Right renal pelvis (tissue), 4 donors: Measurements from ENCODE around the gene PPP6R3. TPM values are rescaled to one million over a fixed set of nuclear protein-coding genes. Genes with fewer than 3 reads are reported as not detected.

Experiments
- DNase-seq, 4 donors: peaks; one replicate each; pipeline ENCODE4 v3.0.0-alpha.2; 2013; ENCODE audit warnings: low read depth in 4 of 4, low spot score in 3 of 4, missing footprints in 1 of 4
- polyA plus RNA-seq, 4 donors: library from polyadenylated mRNA; unstranded; fragments of 120-200 nt; gene quantifications; one replicate each; pipeline ENCODE4 v1.2.1, GENCODE V29; 2013; ENCODE audit not compliant: insufficient read length in 4 of 4

PPP6R3 gene
- polyA plus RNA-seq, 4 donors = 82.7 to 109 (median 101) TPM

GRCh38 chr11:68549789-68550484 lies 89.4 kb downstream of the PPP6R3 start:
- no peak for DNase-seq

- no peak for DNase-seq
These were observed 89.9 kb downstream of the PPP6R3 start for GRCh38 chr11:68550485-68550817.

- no peak for DNase-seq
These were observed 90.7 kb downstream of the PPP6R3 start for GRCh38 chr11:68551223-68551622.

- DNase-seq = no peak
These were observed 91.2 kb downstream of the PPP6R3 start for GRCh38 chr11:68551777-68552176.

- DNase-seq = no peak
These were observed 92.0 kb downstream of the PPP6R3 start for GRCh38 chr11:68552542-68552941.

- DNase-seq = no peak
These were observed 99.7 kb downstream of the PPP6R3 start for GRCh38 chr11:68560216-68560615.

GRCh38 chr11:68563454-68563853 lies 102.9 kb downstream of the PPP6R3 start:
- DNase-seq = no peak

GRCh38 chr11:68564261-68564660 lies 103.7 kb downstream of the PPP6R3 start:
- DNase-seq = no peak

- DNase-seq = no peak
These were observed 105.2 kb downstream of the PPP6R3 start for GRCh38 chr11:68565768-68566167.

GRCh38 chr11:68567553-68567952 lies 107.0 kb downstream of the PPP6R3 start:
- DNase-seq = no peak

GRCh38 chr11:68569357-68569756 lies 108.8 kb downstream of the PPP6R3 start:
- DNase-seq = no peak

- no peak for DNase-seq
These were observed 110.1 kb downstream of the PPP6R3 start for GRCh38 chr11:68570691-68571090.

GRCh38 chr11:68574308-68574707 lies 113.8 kb downstream of the PPP6R3 start:
- DNase-seq = no peak

GRCh38 chr11:68575025-68575665 lies 114.6 kb downstream of the PPP6R3 start:
- DNase-seq = no peak

- no peak for DNase-seq
These were observed 118.9 kb downstream of the PPP6R3 start for GRCh38 chr11:68579455-68579854.

GRCh38 chr11:68581439-68581838 lies 120.9 kb downstream of the PPP6R3 start:
- DNase-seq = no peak

- DNase-seq = no peak
These were observed 121.3 kb downstream of the PPP6R3 start for GRCh38 chr11:68581901-68582300.

- no peak for DNase-seq
These were observed 122.0 kb downstream of the PPP6R3 start for GRCh38 chr11:68582416-68583040.

- DNase-seq = no peak
These were observed 122.5 kb downstream of the PPP6R3 start for GRCh38 chr11:68583041-68583446.

GRCh38 chr11:68584097-68584496 lies 123.5 kb downstream of the PPP6R3 start:
- peak in 2 of 4 donors; percentile 10 for DNase-seq

GRCh38 chr11:68584991-68585524 lies 124.5 kb downstream of the PPP6R3 start:
- DNase-seq = no peak
